ENCODE results near the gene POLR3A. TPM values are rescaled to one million over a fixed set of nuclear protein-coding genes. Genes with fewer than 3 reads are reported as not detected.

Gene POLR3A
- total RNA-seq, 1 donor from 2014 or later = 31.4 TPM

DNA sequence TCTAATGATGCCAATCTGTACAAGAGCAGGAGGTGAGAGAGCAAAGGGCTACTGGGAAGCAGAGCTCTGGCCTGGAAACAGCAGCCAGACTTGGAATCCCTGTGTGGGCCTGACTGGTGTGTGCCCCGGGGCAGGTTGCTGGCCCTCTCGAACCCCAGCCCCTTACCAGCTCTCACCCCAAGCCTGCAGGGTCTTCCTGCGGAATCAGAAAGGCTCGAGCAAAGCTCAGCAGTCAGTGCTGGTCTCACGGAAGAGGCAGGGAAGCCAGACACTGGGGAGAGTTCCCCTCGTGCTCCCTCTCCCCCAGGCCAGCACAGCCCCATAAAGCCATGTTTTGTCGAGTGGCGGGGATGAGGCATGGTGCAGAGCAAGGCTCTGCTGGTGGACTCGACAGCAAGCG is 50.1 kb downstream of the POLR3A start:
- Histone ChIP-seq H3K36me3 (ENCODE audit: insufficient read depth, low read length) (peaks cover 69% of the 10 kb centered on the region), H3K79me2 (ENCODE audit: insufficient read depth, low read length) (no peaks in the 10 kb centered on the region), H2AFZ (ENCODE audit: low read depth, low read length) (no peak overlapping the region), H3K4me2 (ENCODE audit: low read length) (no peak overlapping the region), H3K27ac (ENCODE audit: low read depth, low read length) (no peak overlapping the region), H3K27me3 (ENCODE audit: insufficient read depth, low read length) (no peaks in the 10 kb centered on the region), H3K9me3 (ENCODE audit: insufficient read depth, low read depth, low read length) (no peaks in the 10 kb centered on the region), H3K9ac (ENCODE audit: low read length) (no peak overlapping the region), H3K4me3 (ENCODE audit: insufficient read depth, low read depth, low read length) (no peak overlapping the region), H3K4me1 (ENCODE audit: insufficient read depth, low read length) (peaks cover 10% of the 10 kb centered on the region), H4K20me1 (ENCODE audit: insufficient read depth, low read length) (peaks cover 8% of the 10 kb centered on the region)
- FAIRE-seq (no peak), DNase-seq (ENCODE audit: low read depth) (no peak)
- H3K4me1 Mint-ChIP-seq (ENCODE audit: low read depth, unreplicated experiment) = peaks cover 7% of the 10 kb centered on the region
- H3K27ac Mint-ChIP-seq (ENCODE audit: unreplicated experiment) = no peak overlapping the region
- H3K9me3 Mint-ChIP-seq (ENCODE audit: unreplicated experiment) = no peaks in the 10 kb centered on the region
- H3K36me3 Mint-ChIP-seq (ENCODE audit: low read depth, unreplicated experiment) = peaks cover 29% of the 10 kb centered on the region
- H3K27me3 Mint-ChIP-seq (ENCODE audit: low read depth, unreplicated experiment) = no peaks in the 10 kb centered on the region
- TF ChIP-seq, protein P1, sequence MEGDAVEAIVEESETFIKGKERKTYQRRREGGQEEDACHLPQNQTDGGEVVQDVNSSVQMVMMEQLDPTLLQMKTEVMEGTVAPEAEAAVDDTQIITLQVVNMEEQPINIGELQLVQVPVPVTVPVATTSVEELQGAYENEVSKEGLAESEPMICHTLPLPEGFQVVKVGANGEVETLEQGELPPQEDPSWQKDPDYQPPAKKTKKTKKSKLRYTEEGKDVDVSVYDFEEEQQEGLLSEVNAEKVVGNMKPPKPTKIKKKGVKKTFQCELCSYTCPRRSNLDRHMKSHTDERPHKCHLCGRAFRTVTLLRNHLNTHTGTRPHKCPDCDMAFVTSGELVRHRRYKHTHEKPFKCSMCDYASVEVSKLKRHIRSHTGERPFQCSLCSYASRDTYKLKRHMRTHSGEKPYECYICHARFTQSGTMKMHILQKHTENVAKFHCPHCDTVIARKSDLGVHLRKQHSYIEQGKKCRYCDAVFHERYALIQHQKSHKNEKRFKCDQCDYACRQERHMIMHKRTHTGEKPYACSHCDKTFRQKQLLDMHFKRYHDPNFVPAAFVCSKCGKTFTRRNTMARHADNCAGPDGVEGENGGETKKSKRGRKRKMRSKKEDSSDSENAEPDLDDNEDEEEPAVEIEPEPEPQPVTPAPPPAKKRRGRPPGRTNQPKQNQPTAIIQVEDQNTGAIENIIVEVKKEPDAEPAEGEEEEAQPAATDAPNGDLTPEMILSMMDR (IDR thresholded peaks at IDR 0.05; ENCODE audit: insufficient read depth, low read depth, low read length) = no peak
- no peak for TF ChIP-seq EZH2 (IDR thresholded peaks at IDR 0.05; ENCODE audit: insufficient read depth, low read length)
- no peak overlapping the region for H3K4me3 Mint-ChIP-seq (ENCODE audit: unreplicated experiment)

DNA sequence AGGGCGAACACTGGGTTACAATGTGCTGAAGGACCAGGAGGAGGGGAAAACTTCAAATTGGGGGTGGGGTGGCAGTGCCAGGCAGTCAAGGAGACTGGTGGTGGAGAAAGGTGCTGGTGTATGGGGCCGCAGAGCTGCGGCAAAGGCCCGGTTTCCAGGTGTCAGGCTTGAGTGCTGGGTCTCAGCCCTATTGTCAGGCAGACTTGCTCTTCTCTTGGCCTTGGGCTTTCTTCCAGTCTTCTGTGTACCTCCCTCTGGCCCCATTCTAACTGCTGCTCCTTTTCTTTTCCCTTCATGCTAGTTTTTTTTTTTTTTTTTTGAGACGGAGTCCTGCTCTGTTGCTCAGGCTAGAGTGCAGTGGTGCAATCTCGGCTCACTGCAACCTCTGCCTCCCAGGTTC is 51.0 kb downstream of the POLR3A start:
- H4K20me1 ChIP-seq (ENCODE audit: insufficient read depth, low read length) = peaks cover 8% of the 10 kb centered on the region
- Mint-ChIP-seq H3K36me3 (ENCODE audit: low read depth, unreplicated experiment) (peaks cover 29% of the 10 kb centered on the region), H3K4me1 (ENCODE audit: low read depth, unreplicated experiment) (no peaks in the 10 kb centered on the region), H3K27ac (ENCODE audit: unreplicated experiment) (no peak overlapping the region), H3K4me3 (ENCODE audit: unreplicated experiment) (no peak overlapping the region), H3K27me3 (ENCODE audit: low read depth, unreplicated experiment) (no peaks in the 10 kb centered on the region), H3K9me3 (ENCODE audit: unreplicated experiment) (no peaks in the 10 kb centered on the region)
- TF ChIP-seq, protein P1 (IDR thresholded peaks at IDR 0.05; ENCODE audit: insufficient read depth, low read depth, low read length) = no peak
- no peak for TF ChIP-seq EZH2 (IDR thresholded peaks at IDR 0.05; ENCODE audit: insufficient read depth, low read length)
- peaks cover 63% of the 10 kb centered on the region for H3K36me3 ChIP-seq (ENCODE audit: insufficient read depth, low read length)
- no peaks in the 10 kb centered on the region for H3K79me2 ChIP-seq (ENCODE audit: insufficient read depth, low read length)
- no peak overlapping the region for H3K4me3 ChIP-seq (ENCODE audit: insufficient read depth, low read depth, low read length)
- H3K9me3 ChIP-seq (ENCODE audit: insufficient read depth, low read depth, low read length) = no peaks in the 10 kb centered on the region
- no peak overlapping the region for H3K27ac ChIP-seq (ENCODE audit: low read depth, low read length)
- peaks cover 3% of the 10 kb centered on the region for H3K4me1 ChIP-seq (ENCODE audit: insufficient read depth, low read length)
- no peak overlapping the region for H3K9ac ChIP-seq (ENCODE audit: low read length)
- DNase-seq (ENCODE audit: low read depth) (no peak), FAIRE-seq (no peak)
- no peak overlapping the region for H2AFZ ChIP-seq (ENCODE audit: low read depth, low read length)
- no peak overlapping the region for H3K4me2 ChIP-seq (ENCODE audit: low read length)
- H3K27me3 ChIP-seq (ENCODE audit: insufficient read depth, low read length) = no peaks in the 10 kb centered on the region

DNA sequence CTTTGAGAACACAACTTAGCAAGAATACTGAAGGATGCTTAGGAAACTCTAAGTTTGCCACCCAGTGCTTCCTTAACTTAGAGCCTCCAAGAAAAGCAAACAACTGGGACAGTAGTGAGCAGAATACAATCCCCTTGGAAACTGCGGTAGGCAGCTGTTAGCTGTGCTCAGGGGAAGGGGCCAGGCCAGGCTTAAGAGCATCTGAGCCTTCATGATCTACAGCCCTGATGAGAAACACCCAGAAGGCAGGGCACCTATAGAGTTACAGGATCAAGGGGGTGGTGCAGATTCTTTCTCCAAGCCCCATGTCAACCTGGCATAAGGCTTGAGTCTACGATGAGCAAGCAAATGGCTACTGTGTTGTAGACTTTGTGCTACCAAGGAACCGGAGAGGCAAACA is 51.4 kb downstream of the POLR3A start:
- H3K27ac Mint-ChIP-seq (ENCODE audit: unreplicated experiment) = no peak overlapping the region
- no peaks in the 10 kb centered on the region for H3K9me3 ChIP-seq (ENCODE audit: insufficient read depth, low read depth, low read length)
- peaks cover 8% of the 10 kb centered on the region for H4K20me1 ChIP-seq (ENCODE audit: insufficient read depth, low read length)
- no peaks in the 10 kb centered on the region for H3K4me1 Mint-ChIP-seq (ENCODE audit: low read depth, unreplicated experiment)
- H3K9ac ChIP-seq (ENCODE audit: low read length) = no peak overlapping the region
- H3K4me3 Mint-ChIP-seq (ENCODE audit: unreplicated experiment) = no peak overlapping the region
- H3K36me3 Mint-ChIP-seq (ENCODE audit: low read depth, unreplicated experiment) = peaks cover 27% of the 10 kb centered on the region
- TF ChIP-seq, protein P1 (IDR thresholded peaks at IDR 0.05; ENCODE audit: insufficient read depth, low read depth, low read length) = no peak
- no peak for TF ChIP-seq EZH2 (IDR thresholded peaks at IDR 0.05; ENCODE audit: insufficient read depth, low read length)
- no peak overlapping the region for H3K4me2 ChIP-seq (ENCODE audit: low read length)
- H3K79me2 ChIP-seq (ENCODE audit: insufficient read depth, low read length) = no peaks in the 10 kb centered on the region
- no peak for DNase-seq (ENCODE audit: low read depth)
- no peak for FAIRE-seq
- H3K36me3 ChIP-seq (ENCODE audit: insufficient read depth, low read length) = peaks cover 59% of the 10 kb centered on the region
- no peaks in the 10 kb centered on the region for H3K27me3 Mint-ChIP-seq (ENCODE audit: low read depth, unreplicated experiment)
- H3K4me1 ChIP-seq (ENCODE audit: insufficient read depth, low read length) = no peaks in the 10 kb centered on the region
- no peak overlapping the region for H2AFZ ChIP-seq (ENCODE audit: low read depth, low read length)
- no peak overlapping the region for H3K27ac ChIP-seq (ENCODE audit: low read depth, low read length)
- no peaks in the 10 kb centered on the region for H3K27me3 ChIP-seq (ENCODE audit: insufficient read depth, low read length)
- H3K9me3 Mint-ChIP-seq (ENCODE audit: unreplicated experiment) = no peaks in the 10 kb centered on the region
- no peak overlapping the region for H3K4me3 ChIP-seq (ENCODE audit: insufficient read depth, low read depth, low read length)
